SU-DHL-6 (cell line): ENCODE results near the gene DIAPH3.

Experiments
- H2AFZ ChIP-seq: fragments of 200-600 bp; sonication (generic); 2 replicates; pipeline ENCODE4 v1.6.1; 2014; ENCODE audit warnings: low read depth, mild to moderate bottlenecking, moderate library complexity, mixed read lengths, antibody characterized with exemption, low read length; ENCODE audit not compliant: severe bottlenecking
- H3F3A ChIP-seq: fragments of 200-600 bp; shearing (Covaris generic); 2 replicates; pipeline ENCODE4 v1.6.0; 2016; ENCODE audit warnings: antibody characterized with exemption, mild to moderate bottlenecking; ENCODE audit not compliant: insufficient read depth
- H3K27ac ChIP-seq: fragments of 200-600 bp; sonication (generic); 2 replicates; pipeline ENCODE4 v1.5.1; 2016; ENCODE audit warnings: low read depth, mild to moderate bottlenecking, low read length, moderate library complexity, mixed read lengths
- H3K27me3 ChIP-seq: fragments of 200-600 bp; sonication (generic), shearing (Covaris generic); 2 replicates; pipeline ENCODE4 v1.6.0; 2014; ENCODE audit warnings: mild to moderate bottlenecking, low read length
- H3K36me3 ChIP-seq: fragments of 200-600 bp; sonication (generic); 2 replicates; pipeline ENCODE4 v1.6.1; 2014; ENCODE audit warnings: mild to moderate bottlenecking, low read length, mixed read lengths
- H3K4me2 ChIP-seq: fragments of 300-600, 200-600 bp; shearing (Covaris generic), sonication (generic); 2 replicates; pipeline ENCODE4 v1.6.0; 2014; ENCODE audit warnings: low read length, low read depth, mild to moderate bottlenecking; ENCODE audit not compliant: poor library complexity, severe bottlenecking
- H3K4me3 ChIP-seq: fragments of 200-600 bp; sonication (generic); 2 replicates; pipeline ENCODE4 v1.5.1; 2014; ENCODE audit warnings: antibody characterized with exemption, low read length, mild to moderate bottlenecking, mixed read lengths; ENCODE audit not compliant: insufficient read depth, poor library complexity, severe bottlenecking
- H3K79me2 ChIP-seq: fragments of 200-600 bp; sonication (generic); 2 replicates; pipeline ENCODE4 v1.6.1; 2014; ENCODE audit warnings: mild to moderate bottlenecking, low read length, moderate library complexity; ENCODE audit not compliant: insufficient read depth
- H3K9ac ChIP-seq: fragments of 200-600 bp; sonication (generic); 2 replicates; pipeline ENCODE4 v1.7.0; 2014; ENCODE audit warnings: mild to moderate bottlenecking, low read length
- H3K9me2 ChIP-seq: fragments of 200-600 bp; sonication (generic); replicated peaks from 2 replicates; pipeline ENCODE4 v1.6.1; 2014; ENCODE audit warnings: low read length; ENCODE audit not compliant: insufficient read depth
- H3K9me3 ChIP-seq: fragments of 200-600 bp; sonication (generic); 2 replicates; pipeline ENCODE4 v1.6.1; 2014; ENCODE audit warnings: low read length, mixed read lengths; ENCODE audit not compliant: insufficient read depth
- H4K20me1 ChIP-seq: fragments of 200-600 bp; sonication (generic); 2 replicates; pipeline ENCODE4 v1.6.1; 2014; ENCODE audit warnings: low read depth, mild to moderate bottlenecking, antibody characterized with exemption, low read length, moderate library complexity, mixed read lengths
- EZH2phosphoT487 ChIP-seq: fragments of 200-600 bp; sonication (generic), shearing (Covaris generic); conservative IDR thresholded peaks from 2 replicates; pipeline ENCODE4 v1.6.1; 2018; ENCODE audit warnings: mild to moderate bottlenecking, antibody characterized with exemption, low read length, moderate library complexity, mixed read lengths
- TF ChIP-seq, protein P1 (sequence below): fragments of 200-600 bp; sonication (generic); IDR thresholded peaks from one replicate; pipeline ENCODE4 v1.5.1; 2017; ENCODE audit warnings: antibody characterized with exemption, mild to moderate bottlenecking, low read length, moderate library complexity; ENCODE audit not compliant: insufficient read depth, poor library complexity, severe bottlenecking

DIAPH3 gene

DNA sequence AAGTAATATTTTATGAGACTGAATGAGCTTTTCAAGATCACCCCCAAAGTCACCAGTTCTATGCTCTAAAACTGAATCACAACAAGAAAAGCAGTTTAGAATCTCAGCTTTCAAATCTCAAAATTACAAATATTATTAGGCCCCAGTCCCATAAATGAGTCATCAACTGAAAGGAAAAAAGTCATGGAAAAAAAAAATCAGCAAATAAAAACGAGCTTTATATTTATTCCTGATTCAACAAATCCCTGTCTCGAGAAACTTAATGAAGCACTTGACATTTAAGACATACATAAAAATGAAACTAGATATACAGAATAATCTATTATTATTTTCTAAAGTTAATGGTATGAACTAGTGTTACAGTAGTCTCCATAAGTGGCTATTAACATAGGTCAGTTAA, 203.0 kb downstream of the DIAPH3 start:
- no peaks in the 10 kb centered on the region for H3K27me3 ChIP-seq
- H4K20me1 ChIP-seq = no peaks in the 10 kb centered on the region
- H3F3A ChIP-seq = no peaks in the 10 kb centered on the region
- no peak overlapping the region for H3K9ac ChIP-seq
- no peak overlapping the region for H3K4me2 ChIP-seq
- no peak for TF ChIP-seq EZH2phosphoT487
- TF ChIP-seq, protein P1, sequence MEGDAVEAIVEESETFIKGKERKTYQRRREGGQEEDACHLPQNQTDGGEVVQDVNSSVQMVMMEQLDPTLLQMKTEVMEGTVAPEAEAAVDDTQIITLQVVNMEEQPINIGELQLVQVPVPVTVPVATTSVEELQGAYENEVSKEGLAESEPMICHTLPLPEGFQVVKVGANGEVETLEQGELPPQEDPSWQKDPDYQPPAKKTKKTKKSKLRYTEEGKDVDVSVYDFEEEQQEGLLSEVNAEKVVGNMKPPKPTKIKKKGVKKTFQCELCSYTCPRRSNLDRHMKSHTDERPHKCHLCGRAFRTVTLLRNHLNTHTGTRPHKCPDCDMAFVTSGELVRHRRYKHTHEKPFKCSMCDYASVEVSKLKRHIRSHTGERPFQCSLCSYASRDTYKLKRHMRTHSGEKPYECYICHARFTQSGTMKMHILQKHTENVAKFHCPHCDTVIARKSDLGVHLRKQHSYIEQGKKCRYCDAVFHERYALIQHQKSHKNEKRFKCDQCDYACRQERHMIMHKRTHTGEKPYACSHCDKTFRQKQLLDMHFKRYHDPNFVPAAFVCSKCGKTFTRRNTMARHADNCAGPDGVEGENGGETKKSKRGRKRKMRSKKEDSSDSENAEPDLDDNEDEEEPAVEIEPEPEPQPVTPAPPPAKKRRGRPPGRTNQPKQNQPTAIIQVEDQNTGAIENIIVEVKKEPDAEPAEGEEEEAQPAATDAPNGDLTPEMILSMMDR = no peak
- no peaks in the 10 kb centered on the region for H3K9me2 ChIP-seq
- no peak overlapping the region for H2AFZ ChIP-seq
- no peak overlapping the region for H3K4me3 ChIP-seq
- H3K9me3 ChIP-seq = no peaks in the 10 kb centered on the region
- no peak overlapping the region for H3K27ac ChIP-seq
- no peaks in the 10 kb centered on the region for H3K79me2 ChIP-seq
- H3K36me3 ChIP-seq = no peaks in the 10 kb centered on the region; the same call in 1 of the 2 replicates

GRCh38 chr13:59957438-59957837, 206.3 kb downstream of the DIAPH3 start:
- Histone ChIP-seq H3F3A (no peaks in the 10 kb centered on the region), H3K79me2 (no peaks in the 10 kb centered on the region), H3K36me3 (no peaks in the 10 kb centered on the region; the same call in 1 of the 2 replicates), H4K20me1 (no peaks in the 10 kb centered on the region), H2AFZ (no peak overlapping the region), H3K4me2 (no peak overlapping the region), H3K9me3 (no peaks in the 10 kb centered on the region), H3K27me3 (no peaks in the 10 kb centered on the region), H3K27ac (no peak overlapping the region), H3K9ac (no peak overlapping the region), H3K9me2 (no peaks in the 10 kb centered on the region), H3K4me3 (no peak overlapping the region)
- TF ChIP-seq EZH2phosphoT487 = no peak
- TF ChIP-seq, protein P1 = no peak

- Histone ChIP-seq H2AFZ (no peak overlapping the region), H3K4me2 (no peak overlapping the region), H3K9ac (no peak overlapping the region), H3K36me3 (no peaks in the 10 kb centered on the region; the same call in 1 of the 2 replicates), H3K9me3 (no peaks in the 10 kb centered on the region), H3K4me3 (no peak overlapping the region), H4K20me1 (no peaks in the 10 kb centered on the region), H3F3A (no peaks in the 10 kb centered on the region), H3K9me2 (no peaks in the 10 kb centered on the region), H3K79me2 (no peaks in the 10 kb centered on the region), H3K27ac (no peak overlapping the region), H3K27me3 (no peaks in the 10 kb centered on the region)
- TF ChIP-seq EZH2phosphoT487 = no peak
- TF ChIP-seq, protein P1 = no peak
Measured at GRCh38 chr13:59954601-59955000, 209.1 kb downstream of the DIAPH3 start.

DNA sequence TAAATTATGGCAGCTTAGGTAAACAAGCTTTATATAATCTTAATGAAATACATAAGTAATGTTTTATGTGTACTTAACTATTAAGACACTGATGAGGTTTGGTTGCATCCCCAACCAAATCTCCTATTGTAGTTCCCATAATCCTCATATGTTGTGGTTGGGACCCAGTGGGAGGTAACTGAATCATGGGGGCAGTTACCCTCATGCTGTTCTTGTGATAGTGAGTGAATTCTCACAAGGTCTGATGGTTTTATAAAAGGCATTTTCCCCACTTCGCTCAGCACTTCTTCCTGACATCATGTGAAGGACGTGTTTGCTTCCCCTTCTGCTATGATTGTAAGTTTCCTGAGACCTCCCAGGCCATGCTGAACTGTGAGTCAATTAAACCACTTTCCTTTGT, 212.7 kb downstream of the DIAPH3 start:
- Histone ChIP-seq H2AFZ (no peak overlapping the region), H3K27ac (no peak overlapping the region), H3K9me3 (no peaks in the 10 kb centered on the region), H4K20me1 (no peaks in the 10 kb centered on the region), H3K79me2 (no peaks in the 10 kb centered on the region), H3F3A (no peaks in the 10 kb centered on the region), H3K9ac (no peak overlapping the region), H3K27me3 (no peaks in the 10 kb centered on the region), H3K9me2 (no peaks in the 10 kb centered on the region), H3K4me3 (no peak overlapping the region), H3K4me2 (no peak overlapping the region), H3K36me3 (no peaks in the 10 kb centered on the region)
- no peak for TF ChIP-seq EZH2phosphoT487
- TF ChIP-seq, protein P1 = no peak
